ENCODE data around the gene LYPD1.

The LYPD1 gene

DNA sequence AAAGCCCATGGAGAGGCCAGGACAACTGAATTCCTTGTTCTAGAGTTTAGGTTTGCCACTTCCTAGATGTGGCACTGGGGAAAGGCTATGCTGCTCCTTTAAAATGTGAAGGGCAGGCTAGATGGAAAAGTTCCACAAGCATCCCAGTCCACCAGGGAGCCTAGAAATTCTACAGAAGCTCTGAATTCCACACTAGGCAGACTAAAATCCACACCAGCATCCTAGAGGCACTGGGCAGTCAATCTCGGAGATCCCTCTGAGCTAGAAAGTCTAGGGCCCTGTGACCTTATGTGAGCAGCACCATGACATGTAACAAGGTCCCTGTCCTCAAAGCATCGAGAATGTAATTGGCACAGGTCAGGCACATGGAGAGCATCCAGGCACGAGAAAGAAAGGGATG is 71.5 kb downstream of the LYPD1 start:
- DNase-seq (ENCODE audit: low read depth in 2 of 3, low spot score in 1 of 3) = no peak

DNA sequence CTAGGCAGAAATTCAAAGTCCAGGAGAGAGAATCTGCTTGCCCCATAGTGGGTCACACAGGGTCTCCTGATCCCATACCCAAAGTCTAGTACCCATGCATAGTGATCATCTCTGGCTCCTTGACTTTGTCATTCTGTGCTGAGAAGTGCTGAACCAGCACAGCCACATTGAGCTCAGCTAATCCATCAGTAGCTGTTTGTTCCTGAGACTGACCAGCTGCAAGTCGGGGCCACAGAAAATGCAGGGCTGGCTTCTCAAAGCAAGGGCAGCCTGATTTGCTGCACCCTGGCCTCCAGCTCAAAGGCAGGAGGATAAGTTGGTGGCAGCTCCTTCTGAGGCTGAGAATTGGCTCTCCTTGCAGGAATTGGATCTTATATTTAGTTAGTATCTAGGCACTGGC is 72.2 kb downstream of the LYPD1 start:
- no peak for DNase-seq (ENCODE audit: low read depth in 2 of 3, low spot score in 1 of 3)

DNA sequence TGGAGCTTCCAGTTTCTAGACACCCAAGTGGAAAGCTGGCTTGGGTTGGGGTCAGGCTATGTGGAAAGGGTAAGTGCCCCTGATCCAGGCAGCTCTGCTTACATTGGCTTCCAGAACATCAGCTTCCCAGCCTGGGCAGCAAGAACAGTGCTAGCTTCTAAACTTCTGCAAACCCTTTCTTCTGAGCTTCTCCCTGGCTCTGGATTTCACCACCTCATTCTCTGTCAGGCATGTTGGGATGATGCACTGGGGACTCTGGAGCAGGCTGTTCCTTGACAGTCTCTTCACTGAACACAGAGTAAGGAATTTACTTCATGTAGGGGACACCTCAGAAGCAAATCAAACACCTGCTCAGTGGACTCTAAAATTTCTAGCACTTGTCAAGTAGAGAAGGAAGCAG is 72.8 kb downstream of the LYPD1 start:
- DNase-seq (ENCODE audit: low read depth in 2 of 3, low spot score in 1 of 3) = no peak

DNA sequence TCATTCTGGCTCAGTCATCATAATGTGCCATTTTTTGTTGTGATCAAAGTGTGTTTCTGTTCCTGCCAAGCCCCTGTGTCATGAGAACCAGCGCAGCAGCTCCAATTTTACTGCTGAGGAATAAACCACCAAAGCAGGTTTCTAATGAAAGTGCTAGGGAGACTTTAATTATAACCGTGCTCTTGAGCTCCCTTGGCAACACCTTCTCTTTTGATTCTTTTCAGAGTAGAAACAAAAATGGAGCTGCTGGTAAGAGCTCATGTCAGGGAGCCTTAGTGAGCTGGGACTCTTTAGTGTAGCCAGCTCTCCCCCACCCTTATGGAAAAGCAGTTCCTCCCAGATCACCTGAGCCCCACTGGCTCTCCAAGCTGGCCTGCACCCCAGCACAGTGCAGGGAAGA is 74.3 kb downstream of the LYPD1 start:
- DNase-seq (ENCODE audit: low read depth in 2 of 3, low spot score in 1 of 3) = no peak

DNA sequence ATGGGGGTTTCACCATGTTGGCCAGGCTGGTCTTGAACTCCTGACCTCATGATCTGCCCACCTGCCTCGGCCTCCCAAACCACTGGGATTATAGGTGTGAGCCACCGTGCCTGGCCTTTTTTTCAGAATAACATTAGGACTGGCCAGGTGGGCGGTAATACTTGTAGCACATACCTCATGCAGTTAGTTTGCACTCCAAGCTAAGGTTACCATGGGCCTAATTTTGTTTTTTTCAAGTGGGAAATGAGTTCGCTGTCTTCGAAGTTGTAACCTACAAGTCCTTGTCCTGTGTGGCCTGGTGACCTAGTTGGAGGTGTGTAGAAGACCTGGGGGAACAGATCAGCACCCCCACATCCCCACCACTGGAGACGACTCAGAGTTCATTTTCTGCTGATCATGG is 74.8 kb downstream of the LYPD1 start:
- no peak for DNase-seq (ENCODE audit: low read depth in 2 of 3, low spot score in 1 of 3)

Measured in stimulated activated CD4-positive, alpha-beta T cell treated with anti-CD3 and anti-CD28 coated beads, Interleukin-12 subunit alpha, Interleukin-12 subunit beta, amount 100 ng/mL, for 48 hours (primary cell).